Measurements from ENCODE around the gene RING1.

Gene RING1

DNA sequence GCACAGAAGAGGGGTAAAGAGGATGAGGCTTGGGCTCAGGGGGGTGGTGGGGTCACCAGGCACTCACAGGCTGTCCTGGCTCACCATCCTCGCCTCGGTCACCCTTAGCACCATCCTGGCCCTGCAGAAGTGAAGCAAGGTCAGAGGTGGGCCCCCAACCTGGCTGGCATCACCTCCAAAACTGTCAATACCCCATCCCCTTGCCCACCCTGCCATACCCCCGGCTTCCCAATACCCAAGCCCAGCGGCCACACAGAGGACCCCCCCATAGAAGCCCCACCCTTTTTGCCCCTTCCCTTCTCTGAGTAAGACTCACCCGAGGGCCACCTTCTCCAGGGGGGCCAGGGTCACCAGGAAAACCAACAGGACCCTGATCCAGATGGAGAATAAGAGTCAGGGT is 39.7 kb upstream of the RING1 start:
- H3K4me3 ChIP-seq (replicated peaks; ENCODE audit: low read depth, low read length): no peak overlapping the region
- TF ChIP-seq, protein P1, sequence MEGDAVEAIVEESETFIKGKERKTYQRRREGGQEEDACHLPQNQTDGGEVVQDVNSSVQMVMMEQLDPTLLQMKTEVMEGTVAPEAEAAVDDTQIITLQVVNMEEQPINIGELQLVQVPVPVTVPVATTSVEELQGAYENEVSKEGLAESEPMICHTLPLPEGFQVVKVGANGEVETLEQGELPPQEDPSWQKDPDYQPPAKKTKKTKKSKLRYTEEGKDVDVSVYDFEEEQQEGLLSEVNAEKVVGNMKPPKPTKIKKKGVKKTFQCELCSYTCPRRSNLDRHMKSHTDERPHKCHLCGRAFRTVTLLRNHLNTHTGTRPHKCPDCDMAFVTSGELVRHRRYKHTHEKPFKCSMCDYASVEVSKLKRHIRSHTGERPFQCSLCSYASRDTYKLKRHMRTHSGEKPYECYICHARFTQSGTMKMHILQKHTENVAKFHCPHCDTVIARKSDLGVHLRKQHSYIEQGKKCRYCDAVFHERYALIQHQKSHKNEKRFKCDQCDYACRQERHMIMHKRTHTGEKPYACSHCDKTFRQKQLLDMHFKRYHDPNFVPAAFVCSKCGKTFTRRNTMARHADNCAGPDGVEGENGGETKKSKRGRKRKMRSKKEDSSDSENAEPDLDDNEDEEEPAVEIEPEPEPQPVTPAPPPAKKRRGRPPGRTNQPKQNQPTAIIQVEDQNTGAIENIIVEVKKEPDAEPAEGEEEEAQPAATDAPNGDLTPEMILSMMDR (IDR thresholded peaks at IDR 0.05; ENCODE audit: low read length, missing control alignments): no peak
- DNase-seq (ENCODE audit: low read depth): no peak

DNA sequence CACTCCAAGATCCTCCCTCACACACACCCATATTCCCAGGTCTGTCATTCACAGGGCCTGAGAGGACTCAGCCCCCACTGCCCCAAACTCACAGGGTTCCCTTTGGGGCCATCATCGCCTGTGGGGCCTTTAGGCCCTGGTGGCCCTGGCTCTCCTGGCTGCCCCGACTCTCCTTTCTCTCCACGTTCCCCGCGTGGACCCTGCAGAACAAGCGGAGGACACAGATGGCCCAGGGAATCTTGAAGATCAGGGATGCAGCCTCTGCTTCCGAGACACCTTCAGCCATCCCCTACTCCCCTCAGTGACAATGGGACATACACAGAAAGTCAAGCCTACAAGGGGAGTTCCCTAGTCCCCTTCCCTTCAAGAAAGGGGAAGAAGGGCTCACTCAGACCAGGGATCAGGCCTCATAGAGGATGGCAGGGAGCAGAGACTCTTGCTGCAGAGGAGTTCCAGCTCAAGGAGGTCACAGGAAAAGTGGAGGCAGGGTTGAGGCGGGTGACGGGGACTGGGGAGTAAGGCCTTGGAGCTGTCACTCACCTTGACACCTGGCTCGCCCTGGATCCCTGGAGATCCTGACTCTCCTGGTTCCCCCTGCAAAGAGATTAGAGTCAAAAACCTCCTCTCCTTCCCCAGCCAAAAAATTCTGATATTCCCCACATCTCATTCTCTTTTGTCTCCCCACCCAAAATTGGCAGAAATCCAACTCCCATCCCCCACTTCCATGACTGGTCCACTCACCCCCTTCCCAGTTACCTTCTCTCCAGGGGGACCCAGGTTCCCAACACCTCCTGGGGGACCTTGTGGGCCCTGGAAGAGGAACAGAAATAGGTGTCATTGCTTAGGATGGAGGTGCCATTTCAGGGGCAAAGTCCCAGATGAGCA is 38.8 kb upstream of the RING1 start:
- H3K4me3 ChIP-seq (replicated peaks; ENCODE audit: low read depth, low read length): no peak overlapping the region
- TF ChIP-seq, protein P1 (IDR thresholded peaks at IDR 0.05; ENCODE audit: low read length, missing control alignments): no peak
- no peak for DNase-seq (ENCODE audit: low read depth)

DNA sequence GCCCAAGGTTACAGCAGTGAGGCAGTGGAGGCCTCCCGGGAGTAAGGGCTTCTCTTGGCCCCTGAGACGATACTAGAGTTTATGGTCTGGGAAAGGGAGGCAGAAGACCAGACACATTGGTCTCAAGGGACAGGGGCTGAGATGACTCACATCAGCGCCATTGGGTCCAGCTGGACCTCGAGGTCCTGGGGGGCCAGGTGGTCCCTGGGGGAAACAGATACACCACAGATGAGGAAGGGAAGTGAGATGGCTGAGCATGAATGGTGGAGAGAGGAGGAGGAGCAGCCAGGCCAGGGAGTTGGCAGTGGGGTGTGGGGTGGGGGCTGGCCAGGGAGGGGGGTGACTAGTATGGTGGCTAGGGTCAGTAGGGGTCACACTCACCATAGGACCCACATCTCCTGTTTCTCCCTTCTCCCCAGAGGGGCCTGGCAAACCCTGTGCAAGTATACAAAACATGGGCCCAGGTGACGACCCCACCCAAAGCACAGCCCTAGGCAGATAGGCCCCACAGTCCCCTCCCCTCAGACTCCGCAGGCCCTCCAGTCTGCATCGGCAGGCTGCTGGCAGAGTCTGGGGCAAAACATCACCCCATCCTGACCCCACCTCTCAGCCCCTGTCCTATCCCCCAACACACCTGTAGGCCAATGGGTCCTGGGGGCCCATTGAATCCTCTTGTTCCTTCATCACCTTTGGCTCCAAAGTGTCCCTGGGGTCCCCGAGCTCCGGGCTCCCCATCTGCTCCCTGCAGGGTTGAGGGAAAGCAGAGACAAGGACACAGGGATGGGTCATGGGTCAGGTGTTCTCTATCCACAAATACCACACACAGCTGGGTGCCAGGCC is 37.9 kb upstream of the RING1 start:
- no peak overlapping the region for H3K4me3 ChIP-seq (replicated peaks; ENCODE audit: low read depth, low read length)
- no peak for DNase-seq (ENCODE audit: low read depth)
- TF ChIP-seq, protein P1 (IDR thresholded peaks at IDR 0.05; ENCODE audit: low read length, missing control alignments): no peak

DNA sequence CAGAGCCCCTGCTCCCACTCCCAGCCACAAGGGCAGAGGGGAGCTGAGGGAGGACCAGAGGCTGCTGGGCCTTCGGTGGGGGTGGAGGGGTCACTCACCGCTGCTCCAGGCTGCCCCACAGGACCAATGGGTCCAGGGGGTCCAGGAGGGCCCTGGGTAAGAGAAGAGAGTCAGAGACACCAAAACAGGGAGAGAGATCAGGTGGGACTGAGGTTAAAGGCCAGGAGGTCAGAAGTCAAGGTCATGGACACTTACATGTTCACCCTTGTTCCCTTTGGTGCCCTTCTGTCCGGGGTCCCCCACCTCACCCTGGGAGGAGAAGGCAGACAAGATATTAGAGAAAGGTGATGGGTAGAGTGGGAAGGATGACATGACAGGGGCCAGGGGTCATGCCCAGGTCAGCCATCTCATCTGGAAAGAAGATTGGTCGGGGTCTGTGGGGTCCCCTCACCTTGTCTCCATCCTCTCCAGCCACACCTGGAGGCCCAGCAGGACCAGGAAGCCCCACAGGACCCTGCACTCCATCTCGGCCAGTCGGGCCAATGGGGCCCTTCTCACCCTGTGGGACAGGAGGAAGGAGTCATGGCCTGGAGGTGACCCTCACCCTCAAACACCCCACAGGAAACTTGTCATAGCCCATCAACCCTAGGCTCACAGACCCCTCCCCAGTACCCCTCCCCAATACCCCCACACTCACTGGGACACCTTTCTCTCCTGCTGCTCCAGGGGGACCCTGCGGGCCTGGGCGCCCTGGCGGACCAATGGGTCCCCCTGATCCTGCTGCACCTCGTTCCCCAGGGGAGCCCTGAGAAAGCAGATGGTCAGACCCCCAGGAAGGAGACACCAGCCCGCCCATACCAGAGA is 37.1 kb upstream of the RING1 start:
- no peak for DNase-seq (ENCODE audit: low read depth)
- TF ChIP-seq, protein P1 (IDR thresholded peaks at IDR 0.05; ENCODE audit: low read length, missing control alignments): no peak
- no peak overlapping the region for H3K4me3 ChIP-seq (replicated peaks; ENCODE audit: low read depth, low read length)

DNA sequence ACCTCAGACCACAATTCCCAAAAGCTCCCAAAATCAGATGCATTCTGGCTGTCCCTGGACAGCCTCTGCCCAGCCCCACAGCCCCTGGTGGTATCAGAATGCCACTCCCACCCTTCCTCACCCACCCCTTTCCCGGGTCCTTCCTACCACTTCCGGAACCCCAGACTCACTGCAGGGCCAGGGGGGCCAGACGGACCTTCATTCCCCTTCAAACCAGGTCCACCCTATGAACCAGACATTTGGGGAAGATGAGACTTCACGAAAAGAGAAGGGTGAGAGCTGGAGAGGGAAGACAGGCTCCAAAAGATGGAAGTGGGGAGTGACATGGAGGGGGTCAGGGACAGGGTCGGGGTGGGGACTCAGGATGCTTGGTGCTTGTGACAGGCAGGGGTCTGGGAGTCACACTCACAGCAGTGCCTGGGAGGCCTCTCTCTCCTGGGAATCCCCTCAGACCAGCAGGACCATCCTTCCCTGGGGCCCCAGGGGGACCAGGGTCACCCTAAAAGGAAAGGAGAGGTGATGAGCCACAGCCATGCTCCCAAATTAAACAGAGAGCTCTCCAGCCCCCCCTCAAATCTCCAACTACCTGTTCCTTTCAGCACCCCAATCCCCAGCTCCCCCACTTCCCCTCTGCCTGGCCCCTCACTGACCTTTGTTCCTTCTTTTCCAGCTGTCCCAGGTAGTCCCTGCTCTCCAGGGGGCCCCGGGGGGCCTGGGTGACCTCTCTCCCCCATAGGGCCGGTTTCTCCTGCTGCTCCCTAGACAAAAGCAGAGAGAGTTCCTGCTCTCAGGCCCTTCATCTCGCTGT is 36.2 kb upstream of the RING1 start:
- DNase-seq (ENCODE audit: low read depth): no peak
- no peak overlapping the region for H3K4me3 ChIP-seq (replicated peaks; ENCODE audit: low read depth, low read length)
- TF ChIP-seq, protein P1 (IDR thresholded peaks at IDR 0.05; ENCODE audit: low read length, missing control alignments): no peak
